Peyer's patch (tissue), 4 donors: ENCODE measurements around the gene SLC16A4. TPM values are rescaled to one million over a fixed set of nuclear protein-coding genes. Genes with fewer than 3 reads are reported as not detected.

Experiments used
- DNase-seq, 3 donors: peaks; one replicate each; pipeline ENCODE4 v3.0.0-alpha.2; 2017 to 2019
- H3K27ac ChIP-seq, 4 donors: fragments of 200-600 bp; sonication (generic); one replicate each; pipeline ENCODE4 v1.5.1; 2016 to 2019
- H3K27me3 ChIP-seq, 2 donors: fragments of 200-600 bp; sonication (generic); one replicate each; pipeline ENCODE4 v1.5.1; 2019
- H3K36me3 ChIP-seq, 3 donors: fragments of 200-600 bp; sonication (generic); one replicate each; pipeline ENCODE4 v1.5.1; 2016 to 2019
- H3K4me1 ChIP-seq, 4 donors: fragments of 200-600 bp; sonication (generic); one replicate each; pipeline ENCODE4 v1.5.1; 2016 to 2019
- H3K4me3 ChIP-seq, 4 donors: fragments of 200-600 bp; sonication (generic); 1 replicate in 3 of 4; 2 replicates in 1 of 4; pipeline ENCODE4 v1.5.1; 2016 to 2019; ENCODE audit warnings: mild to moderate bottlenecking in 1 of 4
- H3K9me3 ChIP-seq, 4 donors: fragments of 200-600 bp; sonication (generic); one replicate each; pipeline ENCODE4 v1.5.1; 2016 to 2019; ENCODE audit warnings: mild to moderate bottlenecking in 1 of 4
- POLR2A ChIP-seq, 2 donors: fragments of 450-650 bp; IDR thresholded peaks; one replicate each; pipeline ENCODE4 v1.5.1; 2017; ENCODE audit warnings: antibody characterized with exemption in 2 of 2, mild to moderate bottlenecking in 2 of 2, moderate library complexity in 2 of 2
- total RNA-seq, 4 donors: library from RNA; depleted of rRNA; stranded (reverse); fragments of >200 nt; gene quantifications; one replicate each; pipeline ENCODE4 v1.1.0, GENCODE V29; 2016
- TF ChIP-seq, protein P1 (sequence below), 6 experiments: fragments of 450-650 bp in 4 of 6; fragments of 200-600 bp in 2 of 6; sonication (generic) in 1 of 6; IDR thresholded peaks; one replicate each; pipeline ENCODE4 v1.5.1; 2017 to 2019; ENCODE audit warnings: antibody characterized with exemption in 6 of 6, mild to moderate bottlenecking in 3 of 6, moderate library complexity in 1 of 6

The SLC16A4 gene
- total RNA-seq, 4 donors from 2014 or later: 10.1 to 26.1 (median 13.0) TPM

DNA sequence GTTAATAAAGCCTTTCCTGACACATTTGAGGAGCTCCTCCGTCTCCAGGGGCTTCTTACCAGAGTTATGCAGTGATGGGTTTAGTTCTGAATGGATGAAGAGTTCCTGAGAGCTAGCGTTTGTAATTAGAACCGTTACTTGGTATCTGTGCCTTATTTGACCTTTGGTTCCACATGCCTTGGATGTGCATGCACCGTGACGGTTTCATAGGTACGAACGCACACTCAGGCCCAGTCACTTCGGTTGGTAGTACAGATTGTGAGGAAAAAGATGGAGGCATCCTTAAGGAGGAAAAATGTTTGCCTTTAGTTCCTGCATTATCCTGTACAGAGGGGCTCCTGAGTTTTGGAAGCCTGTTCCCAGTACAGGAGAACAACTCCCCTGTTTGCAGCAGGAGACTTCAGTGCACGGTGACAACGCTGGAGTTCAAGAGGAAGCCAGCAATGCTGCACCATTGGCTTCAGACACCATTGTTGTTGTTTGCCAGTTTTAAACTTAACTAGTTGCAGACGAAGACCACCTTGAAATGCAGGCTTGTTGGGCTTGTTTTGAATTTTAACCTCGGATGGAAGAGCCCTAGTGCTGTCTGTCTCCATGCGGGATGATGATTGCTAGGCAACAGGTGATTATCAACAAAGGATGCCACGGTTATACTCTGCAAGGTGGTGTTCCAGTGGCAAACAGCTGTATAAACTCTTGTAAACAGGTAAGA is 43.5 kb downstream of the SLC16A4 start:
- peaks cover 0 to 12% (median 0%) of the 10 kb centered on the region in 3 donors for H3K36me3 ChIP-seq
- DNase-seq: no peak
- TF ChIP-seq, protein P1, sequence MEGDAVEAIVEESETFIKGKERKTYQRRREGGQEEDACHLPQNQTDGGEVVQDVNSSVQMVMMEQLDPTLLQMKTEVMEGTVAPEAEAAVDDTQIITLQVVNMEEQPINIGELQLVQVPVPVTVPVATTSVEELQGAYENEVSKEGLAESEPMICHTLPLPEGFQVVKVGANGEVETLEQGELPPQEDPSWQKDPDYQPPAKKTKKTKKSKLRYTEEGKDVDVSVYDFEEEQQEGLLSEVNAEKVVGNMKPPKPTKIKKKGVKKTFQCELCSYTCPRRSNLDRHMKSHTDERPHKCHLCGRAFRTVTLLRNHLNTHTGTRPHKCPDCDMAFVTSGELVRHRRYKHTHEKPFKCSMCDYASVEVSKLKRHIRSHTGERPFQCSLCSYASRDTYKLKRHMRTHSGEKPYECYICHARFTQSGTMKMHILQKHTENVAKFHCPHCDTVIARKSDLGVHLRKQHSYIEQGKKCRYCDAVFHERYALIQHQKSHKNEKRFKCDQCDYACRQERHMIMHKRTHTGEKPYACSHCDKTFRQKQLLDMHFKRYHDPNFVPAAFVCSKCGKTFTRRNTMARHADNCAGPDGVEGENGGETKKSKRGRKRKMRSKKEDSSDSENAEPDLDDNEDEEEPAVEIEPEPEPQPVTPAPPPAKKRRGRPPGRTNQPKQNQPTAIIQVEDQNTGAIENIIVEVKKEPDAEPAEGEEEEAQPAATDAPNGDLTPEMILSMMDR (IDR thresholded peaks at IDR 0.05): no peak
- TF ChIP-seq POLR2A (IDR thresholded peaks at IDR 0.05): no peak
- H3K4me3 ChIP-seq: no peak overlapping the region
- no peak overlapping the region for H3K27ac ChIP-seq
- no peaks in the 10 kb centered on the region for H3K9me3 ChIP-seq
- peaks cover 0 to 48% (median 6%) of the 10 kb centered on the region in 4 donors for H3K4me1 ChIP-seq
- H3K27me3 ChIP-seq: no peaks in the 10 kb centered on the region

DNA sequence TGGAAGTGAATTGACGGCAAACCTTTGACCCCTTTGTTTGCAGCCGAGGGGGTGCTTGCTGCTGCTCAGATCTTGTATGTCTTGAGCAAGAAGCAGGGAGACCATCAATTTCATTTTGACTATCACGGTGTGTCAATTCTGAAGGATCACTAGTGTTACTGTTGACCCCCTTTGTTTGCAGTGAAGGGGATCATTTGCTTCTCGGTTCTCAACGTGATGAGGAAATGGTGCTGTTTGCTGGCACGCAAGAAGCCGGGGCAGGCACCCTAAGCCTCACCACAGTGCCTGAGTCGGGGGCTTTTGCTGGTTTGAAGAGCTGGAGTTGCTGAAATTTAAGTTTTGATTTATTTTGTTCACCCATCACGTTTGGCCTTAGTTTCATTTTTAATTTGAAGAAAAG is 44.1 kb downstream of the SLC16A4 start:
- TF ChIP-seq POLR2A (IDR thresholded peaks at IDR 0.05): no peak
- TF ChIP-seq, protein P1 (IDR thresholded peaks at IDR 0.05): no peak
- no peak for DNase-seq
- H3K4me1 ChIP-seq: peaks cover 0 to 52% (median 10%) of the 10 kb centered on the region in 4 donors
- H3K9me3 ChIP-seq: no peaks in the 10 kb centered on the region
- no peak overlapping the region for H3K27ac ChIP-seq
- peaks cover 0 to 17% (median 0%) of the 10 kb centered on the region in 3 donors for H3K36me3 ChIP-seq
- no peak overlapping the region for H3K4me3 ChIP-seq
- no peaks in the 10 kb centered on the region for H3K27me3 ChIP-seq

DNA sequence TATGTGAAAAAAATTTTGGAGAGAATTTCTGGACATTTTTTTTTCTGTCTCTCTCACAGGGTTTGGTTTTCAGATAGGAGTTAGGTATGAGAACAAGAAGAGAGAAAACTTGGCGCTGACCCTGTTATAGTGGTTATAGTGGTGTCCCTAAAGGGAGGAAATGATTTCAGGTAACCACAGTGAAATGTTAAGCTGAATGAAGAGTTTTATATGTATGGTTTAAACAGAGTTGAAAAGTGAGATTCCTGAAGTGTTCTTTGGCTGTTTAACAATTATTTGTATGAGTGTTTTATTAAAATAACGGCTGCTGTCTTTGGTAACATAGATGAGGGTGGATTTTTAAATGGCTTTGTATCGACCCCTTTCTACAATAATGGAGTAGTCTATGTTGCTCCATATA is 45.3 kb downstream of the SLC16A4 start:
- Histone ChIP-seq H3K27ac (no peak overlapping the region), H3K4me1 (peaks cover 0 to 60% (median 15%) of the 10 kb centered on the region in 4 donors), H3K27me3 (no peaks in the 10 kb centered on the region), H3K4me3 (no peak overlapping the region), H3K9me3 (no peaks in the 10 kb centered on the region), H3K36me3 (peaks cover 0 to 29% (median 0%) of the 10 kb centered on the region in 3 donors)
- no peak for DNase-seq
- no peak for TF ChIP-seq POLR2A (IDR thresholded peaks at IDR 0.05)
- TF ChIP-seq, protein P1 (IDR thresholded peaks at IDR 0.05): no peak

DNA sequence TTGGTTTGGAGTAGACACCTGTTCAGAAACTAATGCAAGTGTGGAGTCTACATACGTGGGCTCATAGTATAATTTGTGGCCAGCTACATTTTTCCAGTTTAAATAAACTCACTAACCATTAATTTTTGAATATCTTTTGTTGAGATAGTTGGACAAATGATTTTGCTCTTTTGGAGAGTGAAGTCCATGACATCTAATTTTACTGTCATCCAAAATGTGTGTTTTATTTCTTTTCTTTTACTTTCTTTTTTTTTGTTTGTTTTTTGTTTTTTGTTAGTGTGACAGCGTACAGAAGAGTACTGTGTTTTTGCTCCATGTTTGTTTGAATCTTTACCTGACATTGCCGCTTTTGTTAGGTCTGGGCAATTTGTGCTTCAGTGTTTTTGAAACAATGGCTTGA is 46.7 kb downstream of the SLC16A4 start:
- H3K4me3 ChIP-seq: no peak overlapping the region
- H3K9me3 ChIP-seq: no peaks in the 10 kb centered on the region
- H3K4me1 ChIP-seq: peaks cover 0 to 64% (median 18%) of the 10 kb centered on the region in 4 donors
- peaks cover 0 to 29% (median 0%) of the 10 kb centered on the region in 3 donors for H3K36me3 ChIP-seq
- TF ChIP-seq POLR2A (IDR thresholded peaks at IDR 0.05): no peak
- TF ChIP-seq, protein P1 (IDR thresholded peaks at IDR 0.05): no peak
- H3K27me3 ChIP-seq: no peaks in the 10 kb centered on the region
- DNase-seq: no peak
- no peak overlapping the region for H3K27ac ChIP-seq

DNA sequence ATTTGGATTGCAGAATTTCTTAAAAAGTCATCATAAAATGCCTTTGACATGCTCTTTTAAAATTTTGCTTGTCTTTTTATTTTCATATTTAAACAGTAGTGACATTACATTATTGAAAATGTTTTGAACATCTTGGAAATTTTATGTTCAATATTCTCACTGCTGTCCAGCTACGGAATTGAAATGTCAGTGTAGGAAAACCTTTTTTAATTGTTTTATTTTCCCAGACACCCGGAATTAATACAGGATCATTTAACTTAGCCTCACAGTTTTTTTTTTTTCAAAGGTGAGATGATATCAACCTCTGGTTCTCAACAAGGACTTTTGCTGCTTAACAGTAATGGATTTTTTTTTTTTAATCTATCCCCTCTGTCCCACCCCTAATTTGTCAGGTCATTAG is 47.6 kb downstream of the SLC16A4 start:
- no peaks in the 10 kb centered on the region for H3K9me3 ChIP-seq
- no peak for TF ChIP-seq POLR2A (IDR thresholded peaks at IDR 0.05)
- TF ChIP-seq, protein P1 (IDR thresholded peaks at IDR 0.05): no peak
- peaks cover 0 to 29% (median 0%) of the 10 kb centered on the region in 3 donors for H3K36me3 ChIP-seq
- no peak for DNase-seq
- H3K4me3 ChIP-seq: peak overlapping the region in 1 of 4 donors; percentile 21
- H3K27ac ChIP-seq: no peak overlapping the region
- no peaks in the 10 kb centered on the region for H3K27me3 ChIP-seq
- H3K4me1 ChIP-seq: peaks cover 0 to 57% (median 18%) of the 10 kb centered on the region in 4 donors
